Measurements from ENCODE around the gene EBF4.

GRCh38 chr20:2657241-2657640, 35.3 kb upstream of the EBF4 start:
- TF ChIP-seq CTCF (conservative IDR thresholded peaks at IDR 0.05 in 1 of 2, IDR thresholded peaks at IDR 0.05 in 1 of 2; ENCODE audit: extremely low read depth in 1 of 2, insufficient read depth in 1 of 2, low read depth in 1 of 2, low read length in 2 of 2), result no peak
- no peak for TF ChIP-seq EZH2 (IDR thresholded peaks at IDR 0.05; ENCODE audit: borderline replicate concordance, low read length)

Data from mammary epithelial cell (primary cell).